GM18507 (cell line): ENCODE data around the gene ADRB1.

Experiments used
- DNase-seq: peaks from one replicate; pipeline ENCODE4 v3.0.0; 2011; ENCODE audit warnings: low read depth; ENCODE audit not compliant: insufficient read length; ENCODE audit errors: extremely low spot score
- FAIRE-seq: peaks from 2 replicates; lab custom pipeline; 2011; peaks lifted over from hg19 to GRCh38; lab: Jason Lieb, UNC

ADRB1 gene

DNA sequence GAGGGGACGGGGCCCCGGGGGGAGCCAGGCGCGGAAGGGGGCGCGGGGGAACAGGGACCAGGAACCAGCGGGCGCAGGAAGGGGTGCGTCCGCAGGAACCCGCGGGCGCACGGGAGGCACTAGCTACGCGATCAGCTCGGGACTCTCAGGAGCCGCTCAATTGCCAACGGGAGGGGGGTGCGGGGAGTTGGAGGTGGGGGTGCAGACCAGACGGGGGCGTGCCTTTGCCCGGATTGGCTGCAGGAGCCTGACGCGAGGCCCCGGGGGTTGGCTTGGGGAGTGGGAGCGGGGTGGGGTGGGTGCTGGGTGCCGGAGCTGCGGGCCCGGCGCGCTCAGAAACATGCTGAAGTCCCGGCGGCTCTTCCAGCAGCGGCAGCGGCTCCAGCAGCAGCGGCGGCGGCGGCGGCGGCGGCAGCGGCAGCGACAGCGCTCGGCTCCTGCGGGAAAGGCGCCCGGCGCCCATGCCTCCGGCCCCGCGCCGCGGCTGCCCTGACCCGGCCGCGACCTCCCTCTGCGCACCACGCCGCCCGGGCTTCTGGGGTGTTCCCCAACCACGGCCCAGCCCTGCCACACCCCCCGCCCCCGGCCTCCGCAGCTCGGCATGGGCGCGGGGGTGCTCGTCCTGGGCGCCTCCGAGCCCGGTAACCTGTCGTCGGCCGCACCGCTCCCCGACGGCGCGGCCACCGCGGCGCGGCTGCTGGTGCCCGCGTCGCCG is at the start of gene ADRB1:
ADRB1 (plus strand) TSS at position 335 of the 715 bp plus-strand sequence; CDS start at position 602, 267 bp downstream.
- DNase-seq (no peak), FAIRE-seq (peak; percentile 61)

GRCh38 chr10:113995201-113995600 is 48.5 kb upstream of the ADRB1 start:
- no peak for DNase-seq
- no peak for FAIRE-seq

DNA sequence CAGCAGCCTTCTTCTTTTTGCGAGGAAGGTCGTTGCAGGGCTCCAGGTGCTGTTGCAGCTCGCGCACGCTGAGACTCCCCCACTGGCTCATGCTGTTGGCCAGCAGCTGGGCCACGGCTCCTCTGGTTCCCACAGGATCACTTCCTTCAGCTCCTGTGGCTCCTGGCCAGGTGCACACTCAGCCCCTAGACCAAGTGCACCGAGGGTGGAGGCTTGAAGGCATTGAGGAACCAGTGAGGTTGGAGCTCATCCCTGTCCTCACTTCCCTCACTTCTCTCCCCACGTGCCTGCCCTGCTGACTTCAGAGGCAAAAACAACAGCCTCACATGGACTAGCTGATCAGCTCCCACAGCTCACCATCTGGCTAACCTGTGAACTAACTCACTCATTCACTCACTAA is 46.2 kb upstream of the ADRB1 start:
- DNase-seq = no peak
- no peak for FAIRE-seq

DNA sequence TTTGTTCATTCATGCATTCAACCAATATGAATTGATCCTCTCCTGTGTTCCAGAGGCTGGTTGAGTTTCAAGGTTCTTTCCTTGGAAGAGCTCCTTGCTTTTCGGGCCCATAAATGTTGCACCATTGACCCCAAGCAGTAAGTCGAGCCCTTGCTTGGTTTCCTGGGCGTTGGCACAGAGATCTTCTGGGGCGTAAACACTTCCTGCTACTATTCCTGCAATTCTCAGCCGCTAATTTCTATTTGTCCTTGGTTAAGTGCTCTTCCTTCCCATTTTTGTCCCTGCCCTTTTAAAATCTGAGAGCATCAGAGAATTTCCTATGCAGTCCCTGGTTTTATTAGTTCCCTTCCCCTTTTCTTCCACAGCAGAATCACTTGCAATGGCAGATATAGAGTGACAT is 44.1 kb upstream of the ADRB1 start:
- FAIRE-seq (no peak), DNase-seq (no peak)

GRCh38 chr10:114000457-114001010 is 43.1 kb upstream of the ADRB1 start:
- FAIRE-seq = no peak
- DNase-seq = no peak

GRCh38 chr10:114002422-114002821 is 41.2 kb upstream of the ADRB1 start:
- FAIRE-seq (no peak), DNase-seq (no peak)

GRCh38 chr10:114003161-114003941 is 40.3 kb upstream of the ADRB1 start:
- no peak for DNase-seq
- FAIRE-seq = no peak

- no peak for FAIRE-seq
Observed at GRCh38 chr10:114009281-114009996, 34.2 kb upstream of the ADRB1 start.

DNA sequence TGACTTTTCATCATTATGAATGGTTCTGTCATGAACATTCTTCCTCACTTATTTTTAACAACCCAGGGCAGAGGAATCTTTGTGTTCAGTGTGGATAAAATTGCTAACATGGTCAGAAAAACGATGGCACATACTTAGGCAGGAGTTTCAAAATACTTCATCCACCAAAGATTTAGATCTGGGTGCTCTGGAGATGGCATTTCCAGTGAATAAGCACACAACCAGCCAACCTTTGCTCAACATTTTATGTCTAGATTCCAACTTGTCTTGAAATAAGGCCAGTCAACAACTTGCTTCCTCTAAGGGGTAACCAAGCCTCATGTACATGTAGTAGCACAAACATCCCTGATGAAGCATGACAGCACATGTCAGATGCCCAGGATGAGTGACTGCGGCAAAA is 33.4 kb upstream of the ADRB1 start:
- FAIRE-seq (no peak), DNase-seq (no peak)

More at GRCh38 chr10:114009281-114009996, 34.2 kb upstream of the ADRB1 start:
- DNase-seq = no peak

DNA sequence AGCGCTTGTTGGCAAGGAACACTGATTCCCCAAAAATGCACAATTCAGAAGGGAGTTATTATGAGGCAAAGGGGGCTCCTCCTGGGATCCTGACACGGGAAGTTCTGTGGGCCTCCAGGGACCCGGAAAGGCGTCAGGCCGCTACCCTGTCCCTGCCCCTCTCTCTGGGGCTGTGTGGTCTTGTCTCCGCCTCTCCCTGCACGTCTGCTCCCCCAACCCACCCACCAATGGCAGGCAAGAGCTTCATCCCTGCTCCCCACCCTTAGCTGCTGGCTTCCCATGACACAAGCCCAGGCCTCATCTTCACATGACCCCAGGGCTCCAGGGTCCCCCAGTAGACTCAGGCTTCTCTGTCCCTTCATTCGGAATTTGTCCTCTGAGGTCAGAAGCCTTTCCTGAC is 31.0 kb upstream of the ADRB1 start:
- no peak for DNase-seq
- no peak for FAIRE-seq

DNA sequence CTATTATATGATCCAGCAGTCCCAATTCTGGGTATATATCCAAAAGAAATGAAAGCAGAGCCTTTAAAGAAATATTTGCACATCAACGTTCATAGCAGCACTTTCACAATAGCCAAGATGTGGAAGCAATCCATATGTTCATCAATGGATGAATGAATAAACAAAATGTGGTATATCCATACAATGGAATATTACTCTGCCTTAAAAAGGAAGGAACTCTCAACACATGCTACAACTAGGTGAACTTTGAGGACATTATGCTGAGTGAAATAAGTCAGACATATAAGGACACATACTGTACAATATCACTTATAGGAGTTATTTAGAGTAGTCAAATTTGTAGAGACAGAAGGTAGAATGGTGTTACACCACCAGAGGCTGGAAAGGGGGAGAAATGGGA is 28.0 kb upstream of the ADRB1 start:
- DNase-seq (no peak), FAIRE-seq (no peak)

GRCh38 chr10:114017271-114017670 is 26.4 kb upstream of the ADRB1 start:
- no peak for FAIRE-seq

GRCh38 chr10:114017873-114018272 is 25.8 kb upstream of the ADRB1 start:
- FAIRE-seq = no peak

More at GRCh38 chr10:114017271-114017670, 26.4 kb upstream of the ADRB1 start:
- no peak for DNase-seq

GRCh38 chr10:114019226-114019625 is 24.4 kb upstream of the ADRB1 start:
- FAIRE-seq (no peak), DNase-seq (no peak)

More at GRCh38 chr10:114017873-114018272, 25.8 kb upstream of the ADRB1 start:
- DNase-seq = no peak

DNA sequence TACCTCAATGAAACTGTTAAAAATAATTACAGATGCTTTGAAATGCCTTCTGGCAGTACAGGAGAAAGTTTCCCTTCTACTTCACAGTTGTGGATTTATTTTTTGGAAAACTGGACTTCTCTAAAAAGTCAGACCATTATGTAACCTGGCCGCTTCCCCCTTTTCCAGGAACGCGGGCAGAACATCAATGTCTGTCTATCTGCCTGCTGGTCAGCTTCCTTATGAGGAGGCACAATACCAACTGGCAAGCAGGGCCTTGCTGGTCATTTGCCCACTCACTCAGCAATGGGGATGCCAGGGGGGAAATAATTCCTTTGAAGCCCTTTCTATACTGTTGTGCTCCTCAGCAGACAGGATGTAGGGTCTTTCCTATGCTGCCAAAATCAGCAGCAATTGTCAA is 22.5 kb upstream of the ADRB1 start:
- no peak for FAIRE-seq
- no peak for DNase-seq

DNA sequence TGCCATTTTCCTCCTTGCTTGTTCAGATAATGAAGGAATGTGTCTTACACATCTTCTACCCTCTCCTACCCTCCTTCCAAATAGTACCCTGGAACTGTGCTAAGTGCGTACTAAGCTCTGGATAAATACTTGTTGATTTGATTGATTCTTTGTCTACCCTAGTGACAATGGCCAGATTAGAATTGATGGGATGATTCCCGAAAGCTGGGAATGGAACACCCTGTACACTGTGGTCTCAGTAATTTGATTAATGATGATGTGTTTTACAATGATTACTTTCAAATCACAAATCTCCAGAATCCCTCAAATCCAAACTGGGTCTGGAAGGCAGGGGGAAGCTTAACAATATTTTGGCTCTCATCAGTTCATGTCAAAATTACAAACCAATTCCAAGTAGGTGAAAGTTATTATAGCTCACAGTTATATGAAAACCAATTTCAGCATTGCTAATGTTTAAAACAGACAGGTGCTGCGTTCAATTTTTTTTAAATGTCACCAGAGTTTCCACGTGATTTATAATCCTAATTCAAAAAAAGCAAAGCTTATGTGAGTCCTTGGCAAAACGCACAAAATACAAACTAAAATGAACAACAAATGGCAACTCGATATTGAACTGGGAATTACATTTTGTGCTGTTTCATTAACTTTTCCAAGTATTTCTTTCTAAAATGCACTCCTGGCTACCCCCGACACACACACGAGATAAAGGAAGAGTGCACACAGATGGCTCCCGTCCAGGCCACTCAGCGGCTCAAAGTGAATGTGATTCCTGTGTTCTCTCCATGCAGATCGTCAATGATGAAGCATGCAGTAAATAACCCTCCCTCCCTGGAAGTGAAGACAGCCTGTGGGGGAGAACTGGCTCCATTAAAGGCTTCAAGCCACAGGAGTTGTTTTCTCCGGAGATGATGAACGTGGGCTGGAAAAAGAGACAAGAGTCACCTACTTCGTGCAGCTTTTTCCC is 21.7 kb upstream of the ADRB1 start:
- no peak for DNase-seq
- peak; percentile 58 for FAIRE-seq

DNA sequence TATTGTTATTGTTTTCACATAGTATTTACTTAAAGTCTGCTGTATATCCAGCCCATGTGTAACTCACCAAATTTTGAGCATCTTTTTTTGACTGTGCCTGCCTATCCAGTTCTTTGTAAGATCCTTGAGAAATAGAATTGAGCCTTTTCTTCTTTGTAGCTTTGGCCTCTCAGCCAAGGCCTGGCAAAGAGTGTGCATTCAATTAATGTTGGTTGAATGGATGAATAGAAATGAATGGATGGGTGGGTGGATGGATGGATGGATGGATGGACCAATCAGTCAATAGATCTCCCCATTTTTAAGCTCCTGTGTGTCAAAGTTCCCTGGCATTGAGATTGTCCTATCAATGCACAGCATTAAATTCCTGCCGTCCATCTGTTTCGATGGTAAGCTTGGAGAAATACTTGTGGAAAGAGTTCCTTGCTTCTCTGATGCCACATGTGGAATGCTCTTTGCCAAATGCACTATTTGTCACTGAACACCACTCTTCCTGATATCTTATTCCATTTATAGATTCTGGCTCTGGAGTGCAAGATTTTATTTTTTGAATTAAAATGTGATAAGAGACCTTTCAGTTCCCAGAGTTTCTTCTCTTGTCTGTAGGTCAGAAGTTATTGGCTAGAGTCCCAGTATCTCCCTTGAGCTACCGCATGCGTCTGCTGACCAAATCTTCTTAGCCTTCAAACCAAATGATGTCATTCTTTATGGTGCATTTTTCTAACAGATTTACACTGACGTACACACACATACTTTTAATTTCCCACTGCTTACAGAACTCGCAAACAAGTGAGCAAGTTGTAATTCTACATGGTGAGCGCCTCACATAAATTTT is 20.7 kb upstream of the ADRB1 start:
- no peak for DNase-seq
- FAIRE-seq = no peak
